PC-3 (cell line): ENCODE results near the gene MLEC.

Experiments
- EZH2 ChIP-seq: fragments of 300-600 bp; sonication (generic); IDR thresholded peaks from one replicate; pipeline ENCODE4 v1.6.1; 2017; ENCODE audit warnings: antibody characterized with exemption, mild to moderate bottlenecking, low read length; ENCODE audit not compliant: unreplicated experiment
- EZH2phosphoT487 ChIP-seq: fragments of 300-600 bp; sonication (generic); IDR thresholded peaks from 2 replicates; pipeline ENCODE4 v1.6.1; 2018; ENCODE audit warnings: mild to moderate bottlenecking, antibody characterized with exemption, low read length, borderline replicate concordance
- TF ChIP-seq, protein P1 (sequence below): fragments of 300-600 bp; sonication (generic); conservative IDR thresholded peaks from 2 replicates; pipeline ENCODE4 v1.5.1; 2017; ENCODE audit warnings: antibody characterized with exemption, low read depth, mild to moderate bottlenecking, low read length

DNA sequence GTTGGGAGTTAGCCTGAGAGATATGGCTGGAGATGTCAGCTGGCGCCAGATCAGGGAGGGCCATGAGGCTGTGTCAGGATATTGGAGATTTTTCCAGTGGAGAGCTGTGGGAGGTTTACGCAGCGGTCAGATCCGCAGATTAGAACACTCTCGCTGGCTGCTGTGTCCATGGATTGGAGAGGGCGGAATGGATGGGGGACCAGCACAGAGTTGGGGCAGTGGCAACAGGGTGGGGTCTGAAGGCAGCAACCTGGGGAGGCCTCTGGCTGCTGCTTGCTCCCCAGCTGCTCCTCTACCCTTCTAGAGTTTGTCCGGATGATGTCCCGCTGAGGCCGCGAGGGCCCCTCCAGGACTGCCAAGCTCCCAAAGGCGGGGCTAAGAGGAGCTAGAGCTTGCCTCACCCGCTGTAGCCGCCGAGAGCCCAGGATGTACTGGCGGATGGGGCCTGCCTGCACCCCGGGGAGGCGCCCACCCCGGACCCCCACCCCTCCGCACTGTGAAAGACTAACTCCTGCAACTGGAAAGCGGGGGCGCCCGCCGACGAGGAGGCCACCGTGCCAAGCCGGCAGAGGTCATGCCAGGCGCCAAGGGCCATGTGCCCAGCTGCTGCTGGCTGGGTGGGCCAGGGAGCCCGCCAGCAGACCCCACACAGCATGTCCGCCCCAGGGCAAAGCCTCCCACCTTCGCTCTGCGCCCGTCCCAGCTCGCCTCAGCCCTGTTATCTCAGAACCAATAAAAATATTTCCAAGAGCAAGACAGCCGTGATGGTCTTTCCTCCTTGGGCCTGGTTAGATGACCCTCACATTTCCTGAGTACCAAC lies 20.2 kb upstream of the MLEC start:
- TF ChIP-seq, protein P1, sequence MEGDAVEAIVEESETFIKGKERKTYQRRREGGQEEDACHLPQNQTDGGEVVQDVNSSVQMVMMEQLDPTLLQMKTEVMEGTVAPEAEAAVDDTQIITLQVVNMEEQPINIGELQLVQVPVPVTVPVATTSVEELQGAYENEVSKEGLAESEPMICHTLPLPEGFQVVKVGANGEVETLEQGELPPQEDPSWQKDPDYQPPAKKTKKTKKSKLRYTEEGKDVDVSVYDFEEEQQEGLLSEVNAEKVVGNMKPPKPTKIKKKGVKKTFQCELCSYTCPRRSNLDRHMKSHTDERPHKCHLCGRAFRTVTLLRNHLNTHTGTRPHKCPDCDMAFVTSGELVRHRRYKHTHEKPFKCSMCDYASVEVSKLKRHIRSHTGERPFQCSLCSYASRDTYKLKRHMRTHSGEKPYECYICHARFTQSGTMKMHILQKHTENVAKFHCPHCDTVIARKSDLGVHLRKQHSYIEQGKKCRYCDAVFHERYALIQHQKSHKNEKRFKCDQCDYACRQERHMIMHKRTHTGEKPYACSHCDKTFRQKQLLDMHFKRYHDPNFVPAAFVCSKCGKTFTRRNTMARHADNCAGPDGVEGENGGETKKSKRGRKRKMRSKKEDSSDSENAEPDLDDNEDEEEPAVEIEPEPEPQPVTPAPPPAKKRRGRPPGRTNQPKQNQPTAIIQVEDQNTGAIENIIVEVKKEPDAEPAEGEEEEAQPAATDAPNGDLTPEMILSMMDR = no peak
- TF ChIP-seq EZH2 (no peak), EZH2phosphoT487 (no peak)
